HCT116 (cell line): ENCODE data around the gene GRHL3. TPM values are rescaled to one million over a fixed set of nuclear protein-coding genes. Genes with fewer than 3 reads are reported as not detected.

Experiments
- ATAC-seq: fragments of 200-7000 bp; cut with Tn5 transposase; 2 replicates; pipeline ENCODE4 v1.9.1; 2020; ENCODE audit warnings: mild to moderate bottlenecking, moderate library complexity
- BruUV-seq: library from RNA; stranded (reverse); fragments of 400-500 nt; replicated peaks from 2 replicates; lab custom pipeline; 2021; lab: Mats Ljungman, UMichigan
- CTCF ChIA-PET: fragments of 300-600 bp; sonication (Branson Sonifier 250); formaldehyde crosslinking; loops from one replicate; lab custom pipeline; 2021; ENCODE audit warnings: antibody characterized with exemption; lab: Charles Lee
- POLR2A ChIA-PET: fragments of 300-600, 350-600 bp; sonication (Branson Sonifier 250); formaldehyde crosslinking; loops from one replicate; lab custom pipeline; 2021; ENCODE audit warnings: antibody characterized with exemption; lab: Charles Lee
- RAD21 ChIA-PET, 2 experiments: fragments of 300-600 bp; sonication (Branson Sonifier 250); formaldehyde crosslinking; loops; one replicate each; lab custom pipeline; 2023; ENCODE audit warnings: low total read pairs in 2 of 2; ENCODE audit not compliant: uncharacterized antibody in 2 of 2, unreplicated experiment in 2 of 2, low non-redundant PET in 1 of 2; lab: Charles Lee
- DNase-seq: peaks from one replicate; pipeline ENCODE4 v3.0.0-alpha.2; 2010; ENCODE audit warnings: low read depth, low spot score
- H2AFZ ChIP-seq: fragments of 200-600 bp; shearing (Covaris generic), sonication (generic); 2 replicates; pipeline ENCODE4 v1.6.1; 2017; ENCODE audit warnings: low read depth, mixed run types, mixed read lengths, antibody characterized with exemption, low read length; ENCODE audit not compliant: poor library complexity, severe bottlenecking
- H3K27ac ChIP-seq: 2 replicates; pipeline ENCODE4 v1.5.1; 2012; ENCODE audit warnings: low read depth, low read length
- H3K27me3 ChIP-seq: fragments of 200-600 bp; sonication (generic); 2 replicates; pipeline ENCODE4 v1.6.1; 2016; ENCODE audit warnings: mixed run types, low read length, mixed read lengths; ENCODE audit not compliant: insufficient read depth
- H3K36me3 ChIP-seq, 2 experiments: fragments of 200-500 bp in 1 of 2; fragments of 200-600 bp in 1 of 2; sonication (Bioruptor generic) in 1 of 2; sonication (generic) in 1 of 2; 2 replicates each; pipeline versions ENCODE4 v1.5.1 to v1.6.1; 2014 to 2016; ENCODE audit warnings: low read length in 2 of 2, inconsistent platforms in 1 of 2, mixed read lengths in 1 of 2, mixed run types in 1 of 2; ENCODE audit not compliant: insufficient read depth in 2 of 2, control insufficient read depth in 1 of 2
- H3K4me1 ChIP-seq, 2 experiments: fragments of 200-600 bp in 1 of 2; sonication (generic) in 1 of 2; 2 replicates each; pipeline versions ENCODE4 v1.5.1 to v1.6.1; 2012 to 2017; ENCODE audit warnings: low read length in 2 of 2, inconsistent platforms in 1 of 2, mild to moderate bottlenecking in 1 of 2, mixed read lengths in 1 of 2, mixed run types in 1 of 2, moderate library complexity in 1 of 2; ENCODE audit not compliant: insufficient read depth in 2 of 2, control insufficient read depth in 1 of 2
- H3K4me2 ChIP-seq: fragments of 200-600 bp; sonication (generic); 2 replicates; pipeline ENCODE4 v1.6.1; 2017; ENCODE audit warnings: mixed run types, low read length, mixed read lengths
- H3K4me3 ChIP-seq, 2 experiments: fragments of 200-600 bp in 1 of 2; sonication (generic) in 1 of 2; replicated peaks in 1 of 2; 2 replicates each; pipeline ENCODE4 v1.5.1; 2011 to 2016; ENCODE audit warnings: low read length in 2 of 2, control low read depth in 1 of 2, low read depth in 1 of 2, mild to moderate bottlenecking in 1 of 2, mixed read lengths in 1 of 2, mixed run types in 1 of 2
- H3K79me2 ChIP-seq: fragments of 200-600 bp; sonication (generic); 2 replicates; pipeline ENCODE4 v1.6.1; 2017; ENCODE audit warnings: mild to moderate bottlenecking, mixed run types, low read length, moderate library complexity, mixed read lengths; ENCODE audit not compliant: insufficient read depth
- H3K9ac ChIP-seq: fragments of 200-600 bp; sonication (generic); 2 replicates; pipeline ENCODE4 v1.6.1; 2016; ENCODE audit warnings: low read length, mixed read lengths
- H3K9me2 ChIP-seq: fragments of 200-600 bp; sonication (generic), shearing (Covaris generic); 2 replicates; pipeline ENCODE4 v1.6.1; 2017; ENCODE audit warnings: mixed run types, mild to moderate bottlenecking, moderate library complexity; ENCODE audit not compliant: insufficient read depth
- H3K9me3 ChIP-seq, 2 experiments: fragments of 200-500 bp in 1 of 2; fragments of 200-600 bp in 1 of 2; sonication (Bioruptor generic) in 1 of 2; sonication (generic) in 1 of 2; 2 replicates each; pipeline ENCODE4 v1.6.1; 2014 to 2017; ENCODE audit warnings: low read length in 2 of 2, mixed read lengths in 2 of 2, inconsistent platforms in 1 of 2, low read depth in 1 of 2, mild to moderate bottlenecking in 1 of 2, mixed run types in 1 of 2, moderate library complexity in 1 of 2; ENCODE audit not compliant: control insufficient read depth in 1 of 2, insufficient read depth in 1 of 2
- H4K20me1 ChIP-seq: fragments of 200-600 bp; sonication (generic), shearing (Covaris generic); 2 replicates; pipeline ENCODE4 v1.6.1; 2017; ENCODE audit warnings: mixed run types, mild to moderate bottlenecking, moderate library complexity; ENCODE audit not compliant: insufficient read depth
- CEBPB ChIP-seq: IDR thresholded peaks from 2 replicates; pipeline ENCODE4 v1.6.1; 2012; ENCODE audit warnings: low read depth
- EZH2 ChIP-seq: fragments of 200-600 bp; sonication (generic); IDR thresholded peaks from 2 replicates; pipeline ENCODE4 v1.6.1; 2017; ENCODE audit warnings: antibody characterized with exemption, mixed run types
- RAD21 ChIP-seq: IDR thresholded peaks from 2 replicates; pipeline ENCODE4 v1.6.1; 2012; ENCODE audit warnings: low read depth, mild to moderate bottlenecking
- REST ChIP-seq: IDR thresholded peaks from 2 replicates; pipeline ENCODE4 v1.6.1; 2012; ENCODE audit warnings: low read depth
- intact Hi-C: fragments of 100-400 bp; cut with micrococcal nuclease; formaldehyde crosslinking; loops from 2 replicates; pipeline ENCODE4 v1.10.0; 2022
- total RNA-seq: library from RNA; stranded (reverse); gene quantifications from one replicate; pipeline ENCODE4 v1.2.1, GENCODE V29; 2021; ENCODE audit not compliant: unreplicated experiment

The GRHL3 gene
- total RNA-seq, 1 experiment from 2014 or later = 1.0 TPM

DNA sequence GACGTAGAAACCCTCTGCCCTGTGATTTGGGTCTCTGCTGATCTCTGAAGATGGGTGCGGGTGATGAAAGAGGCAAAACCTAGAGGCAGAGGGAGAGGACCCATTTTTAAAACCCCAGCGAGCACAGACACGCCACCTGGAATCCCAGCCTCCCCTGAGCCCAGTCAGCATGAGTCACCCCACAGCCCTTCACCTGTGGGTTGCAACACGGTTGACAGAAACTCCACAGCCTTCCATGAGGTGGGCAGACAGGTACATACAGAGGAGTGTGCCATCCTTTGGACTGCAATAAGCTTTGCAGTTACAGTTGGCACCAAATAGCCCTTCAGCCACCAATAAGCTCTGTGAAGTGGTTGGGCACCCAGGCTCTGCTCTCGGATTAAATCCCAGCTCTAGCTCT, 2.1 kb upstream of the GRHL3 start (continued):
- no peak for TF ChIP-seq REST
- TF ChIP-seq, all 23 proteins: peak for 6

DNA sequence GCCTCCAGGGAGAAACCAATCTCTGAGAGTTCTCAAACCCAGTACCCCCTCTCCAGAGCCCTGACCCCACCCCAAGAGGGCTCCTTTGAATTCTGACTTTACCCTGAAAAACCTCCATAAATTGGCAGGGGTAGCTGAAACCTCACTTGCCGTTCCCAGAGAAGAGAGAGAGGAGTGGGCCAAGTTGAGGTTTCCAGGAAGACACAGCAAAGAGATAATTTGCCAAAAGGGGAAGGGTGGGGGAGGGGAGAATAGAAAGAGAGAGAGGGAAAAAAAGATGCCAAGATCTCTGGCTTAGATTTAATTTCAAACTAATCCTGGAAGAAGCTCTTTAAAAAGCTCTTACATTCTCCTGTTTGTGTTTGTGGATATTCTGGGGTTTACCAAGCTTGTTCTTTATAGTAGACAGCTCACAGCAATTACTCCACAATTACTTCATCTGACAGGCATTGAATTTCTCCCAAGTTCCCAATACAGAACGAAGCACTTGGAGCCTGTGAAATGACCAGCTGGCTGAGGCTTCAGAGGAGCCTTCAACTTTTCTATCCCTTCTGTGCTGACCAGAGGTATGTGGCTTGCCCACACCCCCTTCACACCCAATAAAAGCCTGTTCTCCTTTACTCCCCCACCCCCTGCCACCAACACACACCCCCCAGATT, 1.1 kb upstream of the GRHL3 start:
- TF ChIP-seq RAD21 (no peak), REST (no peak), CEBPB (no peak), EZH2 (no peak)
- ChIA-PET CTCF (interaction anchor here (1.5 kb wide), 1 partner anchor 73 kb away, joined by 4 read pairs; no protein-coding TSS in a partner anchor), RAD21 (interaction anchor here (0.6 kb wide), 2 partner anchors 118 to 168 kb away, joined by 3 read pairs; no protein-coding TSS in a partner anchor), POLR2A (interaction anchor here (1.0 kb wide), 1 partner anchor 112 kb away, joined by 3 read pairs; no protein-coding TSS in a partner anchor)
- H3K36me3 ChIP-seq = no peaks in the 10 kb centered on the region
- no peaks in the 10 kb centered on the region for H3K79me2 ChIP-seq
- H3K9me3 ChIP-seq = no peaks in the 10 kb centered on the region
- no peak for DNase-seq
- no peaks in the 10 kb centered on the region for H4K20me1 ChIP-seq
- H3K4me3 ChIP-seq = no peak overlapping the region
- H3K27me3 ChIP-seq = peaks cover 36% of the 10 kb centered on the region
- ATAC-seq = no peak
- no TSS peak for BruUV-seq
- no peak overlapping the region for H3K9ac ChIP-seq
- no peak overlapping the region for H3K27ac ChIP-seq
- H3K4me1 ChIP-seq = peaks cover 41 to 74% of the 10 kb centered on the region in 2 experiments
- no peak overlapping the region for H3K4me2 ChIP-seq
- no peaks in the 10 kb centered on the region for H3K9me2 ChIP-seq
- intact Hi-C loops = no loop called here
- H2AFZ ChIP-seq = no peak overlapping the region
